ELR (cell line): ENCODE results near the gene MAPKAP1.

ENCODE experiments used
- DNase-seq: peaks from one replicate; pipeline ENCODE4 v3.0.0-alpha.2; 2015; ENCODE audit warnings: low read depth

The MAPKAP1 gene

GRCh38 chr9:125457357-125457756 is 249.7 kb downstream of the MAPKAP1 start:
- DNase-seq, result no peak

- DNase-seq, result no peak
Measured at GRCh38 chr9:125455876-125456275, 251.1 kb downstream of the MAPKAP1 start.

- DNase-seq, result no peak
Measured at GRCh38 chr9:125455132-125455531, 251.9 kb downstream of the MAPKAP1 start.

- no peak for DNase-seq
Measured at GRCh38 chr9:125447202-125447802, 259.7 kb downstream of the MAPKAP1 start.

- DNase-seq, result no peak
Measured at GRCh38 chr9:125446561-125447094, 260.4 kb downstream of the MAPKAP1 start.

- DNase-seq, result no peak
Measured at GRCh38 chr9:125444956-125445506, 262.0 kb downstream of the MAPKAP1 start.

GRCh38 chr9:125444166-125444565 is 262.8 kb downstream of the MAPKAP1 start:
- DNase-seq, result no peak

- no peak for DNase-seq
Measured at GRCh38 chr9:125443367-125443766, 263.6 kb downstream of the MAPKAP1 start.

GRCh38 chr9:125442452-125442851 is 264.6 kb downstream of the MAPKAP1 start:
- no peak for DNase-seq

- no peak for DNase-seq
Measured at GRCh38 chr9:125440411-125440810, 266.6 kb downstream of the MAPKAP1 start.

- no peak for DNase-seq
Measured at GRCh38 chr9:125439434-125440272, 267.4 kb downstream of the MAPKAP1 start.

- no peak for DNase-seq
Measured at GRCh38 chr9:125438506-125439433, 268.2 kb downstream of the MAPKAP1 start.

- no peak for DNase-seq
Measured at GRCh38 chr9:125437771-125438221, 269.2 kb downstream of the MAPKAP1 start.

- DNase-seq, result no peak
Measured at GRCh38 chr9:125436613-125437443, 270.2 kb downstream of the MAPKAP1 start.

- DNase-seq, result no peak
Measured at GRCh38 chr9:125435776-125436612, 271.0 kb downstream of the MAPKAP1 start.

- no peak for DNase-seq
Measured at GRCh38 chr9:125434986-125435775, 271.8 kb downstream of the MAPKAP1 start.

- no peak for DNase-seq
Measured at GRCh38 chr9:125433461-125434011, 273.5 kb downstream of the MAPKAP1 start.

- no peak for DNase-seq
Measured at GRCh38 chr9:125432715-125433385, 274.2 kb downstream of the MAPKAP1 start.
